SHP77 (cell line): ENCODE data around the gene GJA8.
"Not testable (repeated sequence)": the region's sequence is repeated elsewhere in the genome, so short reads cannot be mapped to it uniquely, and the experiment has no call there.

Source experiments
- DNase-seq, 2 experiments: peaks; one replicate each; lab custom pipeline; 2025; lab: John Stamatoyannopoulos, UW

GJA8 gene

GRCh38 chr1:147902253-147902845 lies at the start of gene GJA8:
GJA8 (plus strand) TSS chr1:147902795; CDS start chr1:147907956, 5,161 bp downstream.
- DNase-seq = no peak

- DNase-seq = no peak
These were observed 49.2 kb upstream of the GJA8 start for GRCh38 chr1:147853391-147853790.

- DNase-seq = not testable (repeated sequence)
These were observed 47.6 kb upstream of the GJA8 start for GRCh38 chr1:147854989-147855388.

GRCh38 chr1:147855996-147856395 lies 46.6 kb upstream of the GJA8 start:
- not testable (repeated sequence) for DNase-seq

- DNase-seq = not testable (repeated sequence)
These were observed 35.4 kb upstream of the GJA8 start for GRCh38 chr1:147867204-147867603.

- DNase-seq = no peak
These were observed 24.6 kb upstream of the GJA8 start for GRCh38 chr1:147878022-147878421.

GRCh38 chr1:147879911-147880310 lies 22.7 kb upstream of the GJA8 start:
- DNase-seq = no peak

- no peak for DNase-seq
These were observed 20.1 kb upstream of the GJA8 start for GRCh38 chr1:147882535-147882934.

GRCh38 chr1:147890177-147890790 lies 12.3 kb upstream of the GJA8 start:
- peak; percentile 82 to 86 for DNase-seq

- DNase-seq = no peak
These were observed 11.5 kb upstream of the GJA8 start for GRCh38 chr1:147891088-147891487.

- DNase-seq = peak; percentile 63 to 72
These were observed 10.4 kb upstream of the GJA8 start for GRCh38 chr1:147892216-147892615.

GRCh38 chr1:147892731-147893214 lies 9.8 kb upstream of the GJA8 start:
- peak; percentile 65 to 74 for DNase-seq

GRCh38 chr1:147895123-147895522 lies 7.5 kb upstream of the GJA8 start:
- no peak for DNase-seq

- DNase-seq = no peak
These were observed 5.4 kb upstream of the GJA8 start for GRCh38 chr1:147897029-147897752.

- DNase-seq = no peak
These were observed 4.8 kb upstream of the GJA8 start for GRCh38 chr1:147897789-147898188.

GRCh38 chr1:147904726-147905125 lies 2.1 kb downstream of the GJA8 start:
- no peak for DNase-seq

GRCh38 chr1:147907786-147908509 lies 5.4 kb downstream of the GJA8 start:
- DNase-seq = no peak

GRCh38 chr1:147912553-147912952 lies 10.0 kb downstream of the GJA8 start:
- DNase-seq = no peak

GRCh38 chr1:147913362-147913942 lies 10.9 kb downstream of the GJA8 start:
- DNase-seq = no peak

- no peak for DNase-seq
These were observed 17.3 kb downstream of the GJA8 start for GRCh38 chr1:147919896-147920295.

- DNase-seq = no peak
These were observed 22.2 kb downstream of the GJA8 start for GRCh38 chr1:147924813-147925212.

- DNase-seq = not testable (repeated sequence)
These were observed 24.6 kb downstream of the GJA8 start for GRCh38 chr1:147927215-147927614.
